Activated T-helper 1 cell treated with Interleukin-2 at 50 U/mL for 16 hours (primary cell): ENCODE measurements around the gene PDE11A.

ENCODE experiments used
- DNase-seq: peaks from one replicate; pipeline ENCODE4 v3.0.0-alpha.2; 2020; ENCODE audit warnings: low read depth

The PDE11A gene

DNA sequence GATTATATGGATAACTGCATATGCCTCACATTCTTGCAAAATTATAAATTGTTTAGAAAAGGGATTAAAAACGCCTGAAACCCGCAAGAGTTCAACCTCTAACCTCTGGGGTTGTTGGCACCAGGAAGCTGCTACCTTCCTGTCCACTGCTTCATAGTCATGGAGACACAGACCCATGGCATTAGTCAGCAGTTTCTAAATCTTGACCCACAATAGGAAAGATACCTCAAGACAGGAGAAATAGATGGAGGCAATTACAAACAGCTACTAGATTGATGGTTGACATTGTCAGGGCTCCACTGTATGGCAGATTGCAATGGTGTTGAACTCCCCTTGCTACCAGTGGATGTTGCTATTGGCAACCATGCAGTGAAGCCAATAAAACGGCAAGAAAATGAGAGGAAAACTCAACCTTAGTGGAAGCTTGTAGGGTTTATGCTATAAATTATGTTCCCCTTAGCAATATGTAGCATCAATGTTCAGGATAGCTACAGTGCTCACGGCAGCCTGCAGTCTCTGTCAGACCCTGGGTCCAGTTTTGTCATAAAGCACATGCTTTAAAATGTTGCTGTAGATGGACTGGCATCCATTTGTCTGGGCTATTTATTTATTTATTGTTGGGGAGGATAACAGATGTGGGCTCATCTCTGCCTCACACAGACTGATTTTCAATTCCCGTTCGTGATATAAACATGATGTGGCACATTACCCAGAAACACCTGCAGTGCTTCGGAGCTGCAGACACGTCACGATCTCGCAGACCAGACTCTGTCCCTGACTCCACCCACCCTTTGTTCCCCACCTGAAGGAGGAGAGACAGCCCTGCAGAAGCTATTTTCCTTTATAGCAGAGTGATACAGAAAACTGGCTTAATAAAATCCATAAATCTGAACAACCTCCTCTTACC is 446.6 kb downstream of the PDE11A start:
- DNase-seq, result no peak

GRCh38 chr2:177622521-177622920 is 450.1 kb downstream of the PDE11A start:
- no peak for DNase-seq

- DNase-seq, result no peak
Observed at GRCh38 chr2:177619986-177620385, 452.6 kb downstream of the PDE11A start.

- DNase-seq, result no peak
Observed at GRCh38 chr2:177619461-177619860, 453.1 kb downstream of the PDE11A start.

DNA sequence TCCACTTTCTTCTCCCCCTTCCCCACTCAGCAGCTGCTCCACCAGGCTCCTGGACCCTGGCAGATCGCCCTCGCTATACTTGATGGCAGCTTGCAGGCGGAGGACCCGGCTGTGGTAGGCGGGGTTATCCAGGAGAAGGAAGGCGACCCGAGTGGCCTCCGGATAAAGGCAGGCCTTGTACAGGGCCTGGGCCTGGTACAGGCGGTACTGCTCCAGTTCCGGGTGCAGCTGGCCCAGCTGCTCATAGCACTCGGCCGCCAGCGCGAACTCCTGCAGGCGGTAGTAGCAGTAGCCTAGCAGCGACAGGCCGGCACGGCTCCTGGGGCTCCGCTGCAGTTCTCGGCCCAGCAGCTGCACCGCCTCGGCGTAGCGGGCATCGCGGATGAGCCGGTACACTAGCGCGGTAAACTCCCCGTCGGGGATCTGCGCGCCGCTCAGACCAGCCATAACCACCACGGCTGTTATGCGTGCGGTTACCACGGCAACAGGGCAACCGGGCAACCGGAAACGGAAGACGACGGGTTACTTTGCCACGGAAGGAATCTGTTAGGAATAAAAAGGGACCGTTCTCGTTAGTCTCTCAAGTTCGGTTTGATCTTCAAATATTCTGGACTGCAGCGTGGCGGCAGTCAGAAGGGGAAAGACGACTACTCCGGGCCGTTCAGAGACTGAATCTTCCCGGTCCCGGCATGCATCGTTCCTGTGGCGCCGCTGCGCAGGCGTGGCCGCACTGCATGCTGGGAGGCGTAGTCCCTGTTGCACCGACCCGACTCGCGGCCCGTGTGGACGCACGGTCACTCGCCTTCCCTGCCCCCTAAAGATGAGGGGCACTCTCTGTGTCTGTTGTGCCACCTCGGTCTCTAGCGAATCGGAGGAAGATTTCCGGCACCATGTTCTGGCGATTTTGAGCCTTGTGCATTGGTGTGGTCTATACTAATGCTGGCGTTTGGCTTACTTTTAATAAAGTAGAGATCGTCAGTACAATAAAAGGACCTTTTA is 454.0 kb downstream of the PDE11A start:
- DNase-seq, result peak; percentile 75

GRCh38 chr2:177617849-177618248 is 454.7 kb downstream of the PDE11A start:
- no peak for DNase-seq

DNA sequence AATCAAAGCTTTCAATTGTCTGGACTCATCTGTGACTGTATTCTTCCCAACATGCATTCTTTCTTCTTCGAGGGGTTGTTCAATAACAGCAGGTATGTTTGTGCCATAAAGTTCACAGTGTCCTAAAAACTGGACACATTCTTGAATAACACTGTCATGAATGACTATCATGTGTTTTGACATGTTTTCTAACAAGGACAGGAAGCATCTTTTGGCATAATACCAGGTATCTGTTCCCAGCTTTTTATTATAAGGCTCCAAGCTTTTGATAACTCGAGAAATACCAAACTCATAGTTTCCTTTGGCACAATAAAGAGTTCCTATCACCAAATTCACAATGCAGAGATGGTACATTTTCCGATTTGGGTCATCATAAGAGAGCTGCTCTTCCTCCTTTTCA is 455.8 kb downstream of the PDE11A start:
- no peak for DNase-seq

GRCh38 chr2:177616066-177616465 is 456.5 kb downstream of the PDE11A start:
- DNase-seq, result no peak

DNA sequence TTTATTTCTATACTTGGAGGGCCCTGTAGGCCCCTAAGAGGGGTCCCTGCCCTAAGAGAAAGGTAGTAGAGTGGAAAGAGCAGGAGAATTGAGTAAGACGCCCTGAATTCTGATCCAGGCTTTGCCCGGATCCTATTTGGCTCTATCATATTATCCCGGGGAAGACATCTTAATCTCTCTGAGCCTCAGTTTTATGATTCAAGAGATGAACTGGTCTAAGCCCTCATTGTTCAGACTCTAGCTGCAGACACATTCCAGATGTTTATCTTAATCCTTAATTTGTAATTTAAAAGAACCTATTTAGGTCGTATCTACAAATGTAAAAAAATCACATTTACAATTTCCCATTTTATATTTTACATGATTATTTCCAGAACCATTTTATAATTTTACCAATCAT is 459.9 kb downstream of the PDE11A start:
- no peak for DNase-seq

GRCh38 chr2:177611310-177611886 is 461.2 kb downstream of the PDE11A start:
- DNase-seq, result no peak

GRCh38 chr2:177610813-177611212 is 461.8 kb downstream of the PDE11A start:
- no peak for DNase-seq

GRCh38 chr2:177606636-177607035 is 465.9 kb downstream of the PDE11A start:
- DNase-seq, result no peak

DNA sequence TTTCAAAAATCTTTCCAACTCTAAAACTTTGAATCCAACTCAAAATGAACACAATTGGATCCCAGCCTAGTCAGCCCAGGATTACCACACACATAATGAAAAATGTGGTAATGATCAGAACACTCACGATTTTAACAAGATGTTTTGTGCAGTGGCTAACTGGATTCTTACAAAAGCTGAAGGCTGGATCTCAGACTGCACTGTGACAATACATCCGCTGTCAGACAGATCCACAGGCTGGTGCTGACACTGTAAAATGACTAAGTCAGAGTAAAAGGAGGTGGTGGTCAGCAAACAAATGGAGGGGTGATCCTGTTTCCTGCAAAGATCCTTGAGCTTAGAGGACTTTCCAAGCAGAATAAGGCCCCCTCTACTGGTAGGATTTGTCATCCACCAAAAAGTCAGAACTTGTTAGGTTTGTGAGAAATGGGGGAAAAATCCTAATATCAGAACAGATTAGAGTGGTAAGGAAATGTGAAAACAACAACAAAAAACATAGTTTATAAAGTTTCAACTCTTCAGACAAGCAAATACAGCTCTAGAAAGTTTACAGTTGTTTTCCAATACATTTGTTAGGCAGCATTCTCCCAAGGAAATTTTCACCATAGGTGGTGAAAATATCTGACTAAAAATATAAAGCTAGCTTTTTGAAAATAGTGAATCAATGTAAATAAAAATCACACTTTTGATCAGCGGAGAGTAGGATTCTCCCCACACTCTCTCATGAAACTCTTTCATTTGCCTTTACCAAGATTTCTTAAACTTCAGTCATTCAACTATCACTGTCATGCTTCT is 468.1 kb downstream of the PDE11A start:
- DNase-seq, result no peak

DNA sequence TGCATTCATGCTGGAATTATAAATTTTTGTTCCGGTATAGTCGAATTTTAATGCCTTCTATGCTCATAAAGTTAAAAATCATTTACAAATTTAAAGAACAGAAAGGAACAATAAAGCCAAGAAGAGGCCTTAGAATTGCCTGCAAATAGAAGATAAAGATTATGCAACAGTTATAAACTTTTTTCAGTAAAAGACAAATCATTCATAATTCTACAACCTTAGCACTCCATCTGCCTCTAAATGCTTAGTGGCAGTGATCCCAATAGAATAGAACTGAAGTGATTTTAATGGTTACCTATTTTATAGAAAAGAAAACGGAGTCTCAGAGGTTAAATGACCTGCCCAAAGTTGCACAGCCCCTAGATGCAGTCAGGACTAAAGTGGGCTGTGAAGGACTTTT is 468.8 kb downstream of the PDE11A start:
- DNase-seq, result no peak

DNA sequence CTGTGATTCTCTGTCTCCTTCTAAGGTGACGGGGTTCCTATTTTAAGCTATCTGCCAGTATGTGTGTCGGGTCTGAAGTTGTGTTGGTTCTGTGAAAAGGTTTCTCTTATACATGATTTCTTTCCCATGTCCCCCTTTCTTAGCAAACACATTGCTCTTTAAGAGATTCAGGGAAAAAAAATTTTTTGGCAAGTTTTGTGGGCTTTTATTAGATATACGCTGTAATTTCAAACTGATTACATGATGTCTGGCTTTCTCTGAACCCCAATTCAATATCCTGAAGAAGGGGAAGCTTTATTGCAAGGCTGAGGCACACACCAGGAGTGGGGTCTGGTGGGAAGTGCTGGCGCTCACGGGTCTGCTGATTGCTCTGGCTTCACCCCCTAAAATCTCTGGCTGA is 469.4 kb downstream of the PDE11A start:
- no peak for DNase-seq

- DNase-seq, result no peak
Observed at GRCh38 chr2:177602611-177603164, 469.9 kb downstream of the PDE11A start.

DNA sequence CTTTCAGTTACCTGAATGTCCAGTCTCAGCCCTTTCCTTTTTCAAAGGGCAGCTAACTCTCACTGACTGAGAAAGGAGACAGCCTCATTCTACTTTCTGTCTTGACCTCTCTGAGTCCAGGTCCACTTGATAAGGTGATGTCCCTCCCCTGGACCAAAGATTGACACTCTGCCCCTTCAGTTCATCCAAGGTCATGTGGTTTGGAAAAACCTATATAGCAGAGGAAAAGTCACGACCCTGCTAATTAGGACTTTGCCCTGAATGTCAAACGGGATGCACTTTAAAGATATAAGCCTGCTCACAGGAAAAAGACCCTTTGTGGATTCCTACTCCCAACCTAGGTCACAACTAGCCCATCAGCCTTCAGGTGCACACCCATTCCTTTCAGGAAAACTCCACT is 471.7 kb downstream of the PDE11A start:
- DNase-seq, result no peak

DNA sequence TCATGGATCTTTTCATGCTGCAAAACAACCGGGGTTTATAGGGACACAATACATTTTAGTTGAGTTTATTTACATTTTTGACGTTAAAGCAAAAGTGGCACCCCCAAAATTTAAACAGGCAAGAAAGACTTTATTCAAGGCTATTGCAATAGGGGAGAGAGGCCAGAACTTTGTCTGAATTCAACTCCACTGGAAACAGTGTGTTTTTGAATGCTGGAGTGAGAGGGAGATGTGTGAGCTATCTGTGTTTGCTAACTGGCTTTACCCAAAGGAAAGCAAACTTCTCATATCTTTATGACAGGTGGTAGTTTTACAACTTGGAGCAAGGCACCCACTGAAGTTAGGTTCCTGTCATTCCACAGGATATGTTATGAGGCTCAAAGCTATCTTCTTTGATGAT is 472.6 kb downstream of the PDE11A start:
- no peak for DNase-seq

DNA sequence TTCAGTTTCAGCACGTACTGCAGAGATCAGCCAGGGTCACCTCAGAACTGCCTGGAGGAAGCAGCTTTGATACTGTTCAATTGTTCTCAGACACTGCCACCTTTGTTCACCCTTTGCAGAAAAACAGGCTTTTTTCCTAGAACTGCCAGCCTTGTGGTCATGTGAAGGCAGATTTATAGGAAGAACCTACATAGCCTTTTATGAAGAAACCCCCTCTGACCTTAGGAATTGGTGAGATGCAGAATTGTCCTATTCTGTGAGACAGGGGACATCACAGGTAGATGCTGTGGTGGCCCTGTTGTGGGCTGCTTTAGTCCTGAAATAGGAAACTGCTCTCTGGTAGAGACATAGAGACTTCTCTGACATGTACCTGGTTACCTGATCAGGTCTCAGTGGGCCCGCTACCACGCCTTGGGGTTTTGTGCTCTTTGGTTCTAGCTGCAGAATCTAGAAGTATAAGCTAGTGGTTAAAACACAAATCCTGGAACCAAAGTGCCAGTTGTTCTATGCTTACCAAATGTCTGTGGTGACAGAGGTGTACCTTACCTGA is 473.4 kb downstream of the PDE11A start:
- DNase-seq, result no peak

DNA sequence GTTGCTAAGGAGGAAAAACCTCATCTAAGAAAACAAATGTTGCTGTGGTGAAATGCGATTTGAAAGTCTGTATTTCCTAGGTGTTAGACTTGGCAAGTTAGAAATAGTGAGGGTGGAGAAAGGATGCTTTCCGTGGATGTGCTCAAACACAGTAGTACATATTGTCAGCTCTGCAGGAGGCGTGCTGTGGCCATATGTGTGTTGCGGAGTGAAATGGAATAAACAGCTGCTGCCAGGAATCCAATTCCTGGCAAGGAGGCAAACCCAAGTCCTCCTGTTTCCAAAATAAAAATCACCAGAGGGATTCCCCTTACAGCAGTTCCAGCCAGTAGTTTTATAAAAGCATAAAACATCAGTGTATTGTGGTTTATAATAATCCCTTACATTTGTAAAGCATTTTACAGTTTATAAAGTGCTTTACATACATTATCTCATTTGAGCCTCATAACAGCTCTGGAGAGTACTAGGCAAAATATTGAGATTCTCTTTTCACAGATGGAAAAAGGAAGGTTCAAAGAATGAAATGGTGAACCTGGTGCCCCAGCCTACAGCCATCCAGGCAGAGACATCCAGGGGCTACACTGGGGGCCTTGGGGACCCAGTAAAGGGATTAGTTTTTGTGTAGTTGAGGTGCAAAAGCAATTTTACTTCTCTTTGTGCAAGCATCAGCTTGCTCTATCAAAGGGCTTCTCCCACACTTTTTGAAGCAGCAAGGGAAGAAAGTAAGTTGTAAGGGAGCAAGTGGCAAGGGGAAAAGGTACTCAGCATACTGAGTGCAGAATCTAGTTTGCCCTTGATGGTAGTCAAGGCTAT is 474.0 kb downstream of the PDE11A start:
- no peak for DNase-seq
